Activated CD4-positive, alpha-beta memory T cell treated with anti-CD3 and anti-CD28 coated beads for 36 hours (primary cell): ENCODE results near the gene TP73. TPM values are rescaled to one million over a fixed set of nuclear protein-coding genes. Genes with fewer than 3 reads are reported as not detected.
"Not testable (repeated sequence)": the region's sequence is repeated elsewhere in the genome, so short reads cannot be mapped to it uniquely, and the experiment has no call there.

ENCODE experiments used
- CTCF ChIA-PET: fragments of 350-600 bp; sonication (Branson Sonifier 250); formaldehyde crosslinking; loops from one replicate; lab custom pipeline; 2021; ENCODE audit warnings: antibody characterized with exemption, inconsistent platforms; lab: Charles Lee
- POLR2A ChIA-PET: fragments of 350-600 bp; sonication (Branson Sonifier 250); formaldehyde crosslinking; loops from one replicate; lab custom pipeline; 2021; ENCODE audit warnings: antibody characterized with exemption; lab: Charles Lee
- DNase-seq: peaks from one replicate; pipeline ENCODE4 v3.0.0-alpha.2; 2020
- H3K27ac Mint-ChIP-seq: one replicate; pipeline ENCODE4 v1.8.0; 2021; ENCODE audit warnings: mixed read lengths
- H3K27me3 Mint-ChIP-seq: one replicate; pipeline ENCODE4 v1.8.0; 2021; ENCODE audit warnings: mixed read lengths
- H3K36me3 Mint-ChIP-seq: one replicate; pipeline ENCODE4 v1.8.0; 2021; ENCODE audit warnings: mixed read lengths
- H3K4me1 Mint-ChIP-seq: one replicate; pipeline ENCODE4 v1.8.0; 2021; ENCODE audit warnings: low read depth, mixed read lengths
- H3K4me3 Mint-ChIP-seq: one replicate; pipeline ENCODE4 v1.8.0; 2021; ENCODE audit warnings: mild to moderate bottlenecking, mixed read lengths
- H3K9me3 Mint-ChIP-seq: one replicate; pipeline ENCODE4 v1.8.0; 2021; ENCODE audit warnings: mixed read lengths
- intact Hi-C: fragments of 100-400 bp; cut with micrococcal nuclease; formaldehyde crosslinking; loops from one replicate; pipeline ENCODE4 v1.15.1; 2023
- total RNA-seq, 2 experiments: library from RNA; stranded (reverse); gene quantifications; one replicate each; pipeline ENCODE4 v1.2.3, GENCODE V29; 2021

TP73 gene
- total RNA-seq, 2 experiments from 2014 or later, result 0.62 to 0.65 TPM

DNA sequence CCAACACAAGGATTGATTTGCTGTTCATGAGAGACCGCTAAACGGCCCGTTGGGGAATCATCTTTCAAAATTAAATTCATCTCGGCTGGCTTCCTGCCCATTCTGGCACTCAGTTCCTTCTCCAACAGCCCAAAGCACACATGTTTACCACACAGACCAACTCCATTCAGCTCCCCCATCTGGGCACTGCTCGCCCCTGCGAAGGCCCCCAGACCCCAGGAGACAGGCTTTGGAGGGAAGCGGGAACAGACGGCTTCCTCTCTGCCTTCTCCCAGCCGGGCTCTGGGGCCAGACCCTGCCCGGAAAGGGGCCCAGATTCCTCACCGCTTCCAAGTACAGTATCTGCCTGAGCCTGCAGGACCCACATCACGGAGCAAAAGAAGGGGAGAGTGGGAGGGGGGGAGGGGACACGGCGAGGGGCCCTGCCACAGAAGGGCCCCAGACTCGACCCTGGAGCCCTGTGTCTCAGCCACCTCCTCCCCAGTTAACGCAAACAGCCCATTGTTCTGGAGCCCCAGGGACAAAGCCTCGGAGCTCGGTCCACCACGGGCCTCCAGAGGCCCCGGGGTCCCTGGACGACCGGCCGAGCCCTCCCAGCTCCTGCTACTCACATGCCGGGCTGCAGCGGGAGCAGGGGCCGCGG is 41.7 kb upstream of the TP73 start:
- no peaks in the 10 kb centered on the region for H3K9me3 Mint-ChIP-seq
- no peak overlapping the region for H3K27ac Mint-ChIP-seq
- no peak for DNase-seq
- ChIA-PET CTCF (interaction anchor here (1.4 kb wide), 1 partner anchor 11 kb away, joined by 3 read pairs; no protein-coding TSS in a partner anchor), POLR2A (no interaction called here)
- no peaks in the 10 kb centered on the region for H3K36me3 Mint-ChIP-seq
- H3K4me1 Mint-ChIP-seq, result peaks cover 7% of the 10 kb centered on the region
- peaks cover 16% of the 10 kb centered on the region for H3K27me3 Mint-ChIP-seq
- H3K4me3 Mint-ChIP-seq, result peak overlapping the region; percentile 18
- intact Hi-C loops, result no loop called here

DNA sequence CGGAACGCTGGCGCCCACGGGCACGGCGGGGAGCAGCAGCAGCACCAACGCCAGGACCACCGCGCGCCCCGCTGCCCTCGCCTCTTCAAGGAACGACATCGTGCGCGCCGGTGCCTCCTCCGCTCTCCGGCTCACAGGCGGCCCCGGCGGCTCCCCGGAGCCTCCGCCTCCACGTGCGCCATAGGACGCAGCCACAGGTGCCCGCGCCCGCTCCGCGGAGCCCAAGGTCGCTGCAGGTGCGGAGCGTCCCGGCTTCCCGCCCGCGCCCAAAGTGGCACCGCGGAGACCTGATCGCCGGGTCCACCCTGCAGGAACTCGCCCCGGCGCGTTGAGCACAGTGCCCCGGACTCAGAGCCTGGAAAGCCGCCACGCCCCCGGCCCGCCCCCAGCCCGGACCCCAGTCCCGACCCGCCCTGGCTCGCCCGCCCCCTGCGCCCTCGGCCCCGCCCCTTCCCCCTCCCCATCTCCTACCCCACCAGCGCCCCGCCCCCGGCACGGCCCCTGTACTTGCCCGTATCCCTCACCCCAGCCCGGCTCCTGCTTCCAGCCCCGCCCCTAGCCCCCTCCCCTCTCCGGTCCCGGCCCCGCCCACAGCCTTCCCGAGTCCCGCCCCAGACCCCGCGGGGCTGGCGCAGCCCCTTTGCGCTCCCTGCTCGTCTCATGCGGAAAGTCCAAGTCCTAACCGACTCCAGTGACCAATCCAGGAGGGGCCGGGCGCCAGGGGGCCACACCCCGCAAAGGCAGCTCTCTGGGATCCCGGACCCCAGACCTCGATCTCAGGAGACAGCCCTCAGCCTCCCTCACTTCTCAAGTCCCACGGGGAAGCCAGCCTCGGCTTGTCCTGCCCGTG is 40.9 kb upstream of the TP73 start, which contains the start of gene MEGF6:
Gene MEGF6 (minus strand): TSS at position 339 of the 850 bp plus-strand sequence. CDS start 240 bp downstream, at position 99.
- Mint-ChIP-seq H3K4me3 (peak within 1 kb of the TSS; percentile 52), H3K27ac (no peak within 1 kb of the TSS), H3K9me3 (no peaks in the 10 kb centered on the region), H3K36me3 (no peaks in the 10 kb centered on the region), H3K27me3 (peaks cover 16% of the 10 kb centered on the region), H3K4me1 (peaks cover 7% of the 10 kb centered on the region)
- POLR2A ChIA-PET, result no interaction called here
- DNase-seq, result peak; percentile 63
- intact Hi-C loops, result no loop called here
- CTCF ChIA-PET, result no interaction called here

DNA sequence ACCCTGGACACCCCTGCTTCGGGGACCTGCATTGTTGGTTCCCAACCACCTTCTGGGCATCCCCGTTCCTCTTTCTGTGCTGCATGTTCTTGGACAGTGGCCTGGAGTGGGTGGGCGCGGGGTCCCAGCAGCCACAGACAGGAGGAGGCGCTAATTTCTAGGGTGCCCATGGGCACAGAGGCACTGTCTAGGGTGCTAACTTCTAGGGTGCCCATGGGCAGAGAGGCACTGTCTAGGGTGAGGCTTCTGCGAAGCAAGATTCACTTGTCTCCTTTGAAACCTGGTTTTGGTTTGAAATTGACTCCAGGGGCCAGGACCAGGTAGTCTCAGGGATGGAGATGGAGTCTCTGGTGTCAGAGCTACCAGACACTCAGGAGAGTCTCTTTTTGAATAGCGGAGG is 40.2 kb upstream of the TP73 start:
- H3K27me3 Mint-ChIP-seq, result peaks cover 16% of the 10 kb centered on the region
- no peaks in the 10 kb centered on the region for H3K9me3 Mint-ChIP-seq
- CTCF ChIA-PET, result no interaction called here
- intact Hi-C loops, result no loop called here
- no peaks in the 10 kb centered on the region for H3K36me3 Mint-ChIP-seq
- peaks cover 7% of the 10 kb centered on the region for H3K4me1 Mint-ChIP-seq
- POLR2A ChIA-PET, result no interaction called here
- DNase-seq, result no peak
- no peak overlapping the region for H3K27ac Mint-ChIP-seq
- H3K4me3 Mint-ChIP-seq, result peak overlapping the region; percentile 52

GRCh38 chr1:3614755-3615742 is 37.3 kb upstream of the TP73 start:
- Mint-ChIP-seq H3K27ac (no peak overlapping the region), H3K9me3 (no peaks in the 10 kb centered on the region), H3K27me3 (peaks cover 9% of the 10 kb centered on the region), H3K36me3 (no peaks in the 10 kb centered on the region), H3K4me1 (peaks cover 7% of the 10 kb centered on the region), H3K4me3 (no peak overlapping the region)
- ChIA-PET POLR2A (no interaction called here), CTCF (interaction anchor here (0.7 to 2.5 kb wide), 5 partner anchors 9 to 162 kb away, joined by 3 to 11 read pairs (median 4); no protein-coding TSS in a partner anchor)
- intact Hi-C loops, result no loop called here
- DNase-seq, result peak; percentile 24

DNA sequence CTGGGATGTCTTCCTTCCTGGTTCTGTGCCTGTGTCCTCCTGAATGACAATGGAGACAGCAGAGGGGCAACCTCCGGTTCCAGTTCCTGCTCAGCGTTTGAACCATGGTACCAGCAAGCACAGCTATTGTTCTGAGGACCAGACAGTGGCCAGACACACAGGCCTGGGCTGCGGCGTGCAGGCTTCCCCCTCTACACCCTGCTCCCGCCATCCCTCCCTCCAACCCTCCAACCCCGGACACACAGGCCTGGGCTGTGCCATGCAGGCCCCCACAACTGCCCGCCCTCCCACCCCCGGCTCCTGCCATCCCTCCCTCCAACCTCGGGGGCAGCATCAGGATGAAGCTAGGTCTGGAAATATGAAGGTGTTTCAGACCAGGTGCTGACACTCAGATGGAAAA is 35.5 kb upstream of the TP73 start:
- DNase-seq, result no peak
- Mint-ChIP-seq H3K9me3 (no peaks in the 10 kb centered on the region), H3K4me1 (peaks cover 8% of the 10 kb centered on the region), H3K36me3 (no peaks in the 10 kb centered on the region), H3K27me3 (peaks cover 4% of the 10 kb centered on the region), H3K27ac (no peak overlapping the region), H3K4me3 (no peak overlapping the region)
- POLR2A ChIA-PET, result no interaction called here
- CTCF ChIA-PET, result interaction anchor here (0.6 to 1.6 kb wide), 2 partner anchors 34 to 52 kb away, joined by 4 to 5 read pairs; no protein-coding TSS in a partner anchor
- intact Hi-C loops, result no loop called here

GRCh38 chr1:3617806-3618345 is 34.4 kb upstream of the TP73 start:
- H3K36me3 Mint-ChIP-seq, result no peaks in the 10 kb centered on the region
- H3K27ac Mint-ChIP-seq, result no peak overlapping the region
- DNase-seq, result no peak
- H3K9me3 Mint-ChIP-seq, result no peaks in the 10 kb centered on the region
- CTCF ChIA-PET, result interaction anchor here (1.4 to 5.6 kb wide), 4 partner anchors 11 to 165 kb away, joined by 5 to 75 read pairs (median 12); no protein-coding TSS in a partner anchor
- peaks cover 10% of the 10 kb centered on the region for H3K4me1 Mint-ChIP-seq
- H3K27me3 Mint-ChIP-seq, result no peaks in the 10 kb centered on the region
- intact Hi-C loops, result no loop called here
- POLR2A ChIA-PET, result no interaction called here
- no peak overlapping the region for H3K4me3 Mint-ChIP-seq

- Mint-ChIP-seq H3K27me3 (no peaks in the 10 kb centered on the region), H3K9me3 (no peaks in the 10 kb centered on the region), H3K4me1 (peaks cover 16% of the 10 kb centered on the region), H3K4me3 (no peak overlapping the region), H3K36me3 (no peaks in the 10 kb centered on the region), H3K27ac (no peak overlapping the region)
- POLR2A ChIA-PET, result no interaction called here
- CTCF ChIA-PET, result interaction anchor here (0.6 to 5.7 kb wide), 28 partner anchors 11 to 174 kb away, joined by 3 to 75 read pairs (median 4); partner anchors contain the start of gene WRAP73
- no peak for DNase-seq
- intact Hi-C loops, result no loop called here
Observed at GRCh38 chr1:3618531-3618880, 33.8 kb upstream of the TP73 start.

DNA sequence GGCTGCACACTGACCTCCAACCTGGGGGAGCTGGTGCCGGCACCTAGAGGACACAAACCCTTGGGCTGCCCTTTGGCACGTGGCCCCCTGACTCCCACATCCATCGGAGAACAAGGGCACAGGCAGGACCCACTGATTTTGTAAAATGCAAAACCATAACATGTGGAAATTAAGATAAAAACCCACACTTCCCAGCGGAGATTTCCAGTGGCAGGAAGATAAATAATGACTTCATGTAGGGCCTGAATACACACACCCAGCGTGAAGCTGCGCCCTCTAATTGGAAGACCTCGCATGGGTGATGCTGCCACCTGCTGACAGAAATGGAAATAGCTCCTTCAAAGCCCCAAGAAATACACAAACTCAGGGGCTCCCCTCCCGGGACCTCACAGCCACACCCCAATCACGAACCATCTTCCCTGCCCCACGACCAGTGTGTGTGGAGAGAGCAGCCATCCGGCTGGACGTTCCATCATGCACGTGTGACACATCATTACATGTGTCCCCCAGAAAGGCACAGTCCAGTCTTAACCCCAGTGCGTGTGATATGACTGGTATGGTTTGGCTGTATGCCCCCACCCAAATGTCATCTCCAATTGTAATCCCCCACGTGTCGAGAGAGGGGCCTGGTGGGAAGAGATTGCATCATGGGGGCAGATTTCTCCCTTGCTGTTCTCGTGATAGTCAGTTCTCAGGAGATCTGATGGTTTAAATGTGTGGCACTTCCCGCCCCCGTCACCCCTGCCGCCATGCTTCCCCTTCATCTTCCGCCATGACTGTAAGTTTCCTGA is 33.2 kb upstream of the TP73 start:
- POLR2A ChIA-PET, result no interaction called here
- intact Hi-C loops, result loop anchor here (1.0 kb wide), 3 partner anchors 54 to 166 kb away; no protein-coding TSS in a partner anchor
- CTCF ChIA-PET, result interaction anchor here (0.6 to 5.7 kb wide), 33 partner anchors 11 to 173 kb away, joined by 3 to 75 read pairs (median 4); partner anchors contain the start of gene WRAP73
- Mint-ChIP-seq H3K9me3 (no peaks in the 10 kb centered on the region), H3K27me3 (no peaks in the 10 kb centered on the region), H3K4me1 (peaks cover 22% of the 10 kb centered on the region), H3K27ac (no peak overlapping the region), H3K4me3 (no peak overlapping the region), H3K36me3 (no peaks in the 10 kb centered on the region)
- DNase-seq, result peak; percentile 77

- ChIA-PET POLR2A (no interaction called here), CTCF (interaction anchor here (0.6 to 5.7 kb wide), 21 partner anchors 9 to 263 kb away, joined by 3 to 75 read pairs (median 5); no protein-coding TSS in a partner anchor)
- Mint-ChIP-seq H3K27ac (no peak overlapping the region), H3K36me3 (no peaks in the 10 kb centered on the region), H3K4me3 (no peak overlapping the region), H3K27me3 (no peaks in the 10 kb centered on the region), H3K9me3 (no peaks in the 10 kb centered on the region), H3K4me1 (peaks cover 31% of the 10 kb centered on the region)
- intact Hi-C loops, result loop anchor here (10.0 kb wide), 1 partner anchor 104 kb away; no protein-coding TSS in a partner anchor
- DNase-seq, result no peak
Observed at GRCh38 chr1:3620708-3621107, 31.6 kb upstream of the TP73 start.

GRCh38 chr1:3621151-3621671 is 31.1 kb upstream of the TP73 start:
- H3K36me3 Mint-ChIP-seq, H3K27ac Mint-ChIP-seq, H3K4me3 Mint-ChIP-seq, H3K27me3 Mint-ChIP-seq, POLR2A ChIA-PET, H3K9me3 Mint-ChIP-seq: not testable (repeated sequence)
- CTCF ChIA-PET, result interaction anchor here (1.0 to 5.7 kb wide), 15 partner anchors 8 to 173 kb away, joined by 3 to 75 read pairs (median 5); no protein-coding TSS in a partner anchor
- peak; percentile 27 for DNase-seq
- H3K4me1 Mint-ChIP-seq, result peaks cover 34% of the 10 kb centered on the region
- intact Hi-C loops, result loop anchor here (10.0 kb wide), 1 partner anchor 104 kb away; no protein-coding TSS in a partner anchor
